Measurements from ENCODE around the gene ATE1.

The ATE1 gene

GRCh38 chr10:121949049-121949448 is 21.2 kb upstream of the ATE1 start:
- Mint-ChIP-seq H3K27me3 (ENCODE audit: low read depth) (no peaks in the 10 kb centered on the region), H3K9me3 (no peaks in the 10 kb centered on the region), H3K27ac (no peak overlapping the region), H3K36me3 (ENCODE audit: low read depth) (peaks cover 23% of the 10 kb centered on the region), H3K4me1 (no peaks in the 10 kb centered on the region), H3K4me3 (no peak overlapping the region)
- no peak for TF ChIP-seq CTCF (IDR thresholded peaks at IDR 0.05; ENCODE audit: unreplicated experiment in 3 of 3)

GRCh38 chr10:121947343-121948330 is 19.8 kb upstream of the ATE1 start:
- no peak for TF ChIP-seq CTCF (IDR thresholded peaks at IDR 0.05; ENCODE audit: unreplicated experiment in 3 of 3)
- no peak overlapping the region for H3K27ac Mint-ChIP-seq
- no peaks in the 10 kb centered on the region for H3K9me3 Mint-ChIP-seq
- H3K4me1 Mint-ChIP-seq, result peaks cover 9% of the 10 kb centered on the region
- H3K27me3 Mint-ChIP-seq (ENCODE audit: low read depth), result no peaks in the 10 kb centered on the region
- no peak overlapping the region for H3K4me3 Mint-ChIP-seq
- peaks cover 15% of the 10 kb centered on the region for H3K36me3 Mint-ChIP-seq (ENCODE audit: low read depth)

- Mint-ChIP-seq H3K4me3 (no peak overlapping the region), H3K36me3 (ENCODE audit: low read depth) (peaks cover 6% of the 10 kb centered on the region), H3K27me3 (ENCODE audit: low read depth) (peaks cover 3% of the 10 kb centered on the region), H3K27ac (peak overlapping the region; percentile 61 to 65 (median 64)), H3K9me3 (peaks cover 2% of the 10 kb centered on the region), H3K4me1 (peaks cover 11% of the 10 kb centered on the region)
- TF ChIP-seq CTCF (IDR thresholded peaks at IDR 0.05; ENCODE audit: unreplicated experiment in 3 of 3), result no peak
Measured at GRCh38 chr10:121942749-121943416, 15.1 kb upstream of the ATE1 start.

- Mint-ChIP-seq H3K36me3 (ENCODE audit: low read depth) (peaks cover 6% of the 10 kb centered on the region), H3K27ac (no peak overlapping the region), H3K9me3 (peaks cover 4% of the 10 kb centered on the region), H3K4me3 (no peak overlapping the region), H3K27me3 (ENCODE audit: low read depth) (peaks cover 3% of the 10 kb centered on the region), H3K4me1 (peaks cover 11% of the 10 kb centered on the region)
- no peak for TF ChIP-seq CTCF (IDR thresholded peaks at IDR 0.05; ENCODE audit: unreplicated experiment in 3 of 3)
Measured at GRCh38 chr10:121941532-121941931, 13.7 kb upstream of the ATE1 start.

GRCh38 chr10:121936295-121936694 is 8.5 kb upstream of the ATE1 start:
- peaks cover 3% of the 10 kb centered on the region for H3K27me3 Mint-ChIP-seq (ENCODE audit: low read depth)
- H3K27ac Mint-ChIP-seq, result no peak overlapping the region
- H3K36me3 Mint-ChIP-seq (ENCODE audit: low read depth), result peaks cover 38% of the 10 kb centered on the region
- peaks cover 4% of the 10 kb centered on the region for H3K9me3 Mint-ChIP-seq
- no peak for TF ChIP-seq CTCF (IDR thresholded peaks at IDR 0.05; ENCODE audit: unreplicated experiment in 3 of 3)
- H3K4me1 Mint-ChIP-seq, result no peaks in the 10 kb centered on the region
- H3K4me3 Mint-ChIP-seq, result no peak overlapping the region
